Endodermal cell (in vitro differentiated cells): Measurements from ENCODE around the gene PBOV1. TPM values are rescaled to one million over a fixed set of nuclear protein-coding genes. Genes with fewer than 3 reads are reported as not detected.

ENCODE experiments used
- DNase-seq: peaks from one replicate; pipeline ENCODE4 v3.0.0-alpha.2; 2017
- H3K27ac ChIP-seq: 2 replicates; pipeline ENCODE4 v1.5.1; 2013; ENCODE audit warnings: mild to moderate bottlenecking, low read depth, low read length, moderate library complexity
- H3K27me3 ChIP-seq: 2 replicates; pipeline ENCODE4 v1.6.1; 2013; ENCODE audit warnings: mild to moderate bottlenecking, low read length, moderate library complexity; ENCODE audit not compliant: insufficient read depth, control insufficient read depth, poor library complexity, severe bottlenecking
- H3K36me3 ChIP-seq: 2 replicates; pipeline ENCODE4 v1.7.0; 2013; ENCODE audit warnings: mild to moderate bottlenecking, low read length, moderate library complexity; ENCODE audit not compliant: control insufficient read depth, insufficient read depth
- H3K4me1 ChIP-seq: one replicate; pipeline ENCODE4 v1.7.0; 2013; ENCODE audit warnings: low read length; ENCODE audit not compliant: control insufficient read depth, insufficient read depth
- H3K4me3 ChIP-seq: 2 replicates; pipeline ENCODE4 v1.5.1; 2013; ENCODE audit warnings: mild to moderate bottlenecking, low read length, moderate library complexity
- H3K9ac ChIP-seq: 2 replicates; pipeline ENCODE4 v1.6.1; 2013; ENCODE audit warnings: mild to moderate bottlenecking, low read length, moderate library complexity; ENCODE audit not compliant: poor library complexity, severe bottlenecking; ENCODE audit errors: extremely low read depth
- H3K9me3 ChIP-seq: 2 replicates; pipeline ENCODE4 v1.6.1; 2013; ENCODE audit warnings: mild to moderate bottlenecking, low read length, moderate library complexity; ENCODE audit not compliant: control insufficient read depth
- H3K27ac Mint-ChIP-seq: 2 replicates; pipeline ENCODE4 v1.8.0; 2020; ENCODE audit warnings: mixed read lengths
- H3K27me3 Mint-ChIP-seq: 2 replicates; pipeline ENCODE4 v1.8.0; 2021; ENCODE audit warnings: mild to moderate bottlenecking, mixed read lengths; ENCODE audit not compliant: insufficient read depth
- H3K36me3 Mint-ChIP-seq: 2 replicates; pipeline ENCODE4 v1.8.0; 2020; ENCODE audit warnings: low read depth, mixed read lengths
- H3K4me1 Mint-ChIP-seq: 2 replicates; pipeline ENCODE4 v1.8.0; 2020; ENCODE audit warnings: mixed read lengths
- H3K4me3 Mint-ChIP-seq: 2 replicates; pipeline ENCODE4 v1.8.0; 2020; ENCODE audit warnings: mild to moderate bottlenecking, moderate library complexity, mixed read lengths
- H3K9me3 Mint-ChIP-seq: 2 replicates; pipeline ENCODE4 v1.8.0; 2020; ENCODE audit warnings: mild to moderate bottlenecking, mixed read lengths
- WGBS, 2 experiments: methylation state at CpG; one replicate each; pipeline versions ENCODE4 v1.1.5 to v1.1.7; 2013; ENCODE audit warnings: missing lambda C conversion rate in 2 of 2, mixed read lengths in 1 of 2; ENCODE audit not compliant: insufficient coverage in 1 of 2, insufficient read length in 1 of 2; 5-methylcytosine and 5-hydroxymethylcytosine counted together
- total RNA-seq, 2 donors: library from RNA; stranded (reverse); fragmentation: NEBNext Ultra II Directional in 1 of 2; extraction: Animal tissue kit (Norgen Biotek cat#: 25700) in 1 of 2; gene quantifications; 2 replicates in 1 of 2; 3 replicates in 1 of 2; pipeline ENCODE4 v1.2.1, GENCODE V29; 2021
- TF ChIP-seq, protein P1 (sequence below): fragments of 200-600 bp; sonication (generic); conservative IDR thresholded peaks from 2 replicates; pipeline ENCODE4 v1.5.0; 2021; ENCODE audit warnings: antibody characterized with exemption, mild to moderate bottlenecking

The PBOV1 gene
- total RNA-seq, 2 donors from 2014 or later: not detected

DNA sequence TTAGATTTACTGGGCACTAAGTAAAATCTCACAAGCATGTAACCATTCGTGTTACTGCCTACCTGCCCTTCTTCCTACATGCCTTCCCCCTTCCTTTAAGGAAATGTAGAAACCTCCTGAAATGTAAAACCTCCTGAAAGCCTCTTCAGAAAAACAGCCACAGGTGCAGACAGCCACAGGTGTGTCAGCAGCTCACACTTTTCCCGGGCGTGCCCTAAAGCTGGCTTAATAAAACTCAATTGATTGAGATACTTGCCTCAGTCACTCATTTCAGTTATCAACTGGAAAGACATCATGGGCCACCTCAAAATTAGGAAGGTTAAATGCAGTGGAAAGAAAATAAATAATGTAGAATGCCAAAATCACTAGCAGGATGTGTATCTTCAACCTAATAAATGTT, 23.1 kb upstream of the PBOV1 start:
- Mint-ChIP-seq H3K27me3 (no peaks in the 10 kb centered on the region), H3K9me3 (no peaks in the 10 kb centered on the region), H3K36me3 (peaks cover 5% of the 10 kb centered on the region), H3K4me1 (peaks cover 33% of the 10 kb centered on the region), H3K4me3 (no peak overlapping the region), H3K27ac (peak overlapping the region; percentile 57)
- peaks cover 4% of the 10 kb centered on the region for H3K9me3 ChIP-seq
- TF ChIP-seq, protein P1, sequence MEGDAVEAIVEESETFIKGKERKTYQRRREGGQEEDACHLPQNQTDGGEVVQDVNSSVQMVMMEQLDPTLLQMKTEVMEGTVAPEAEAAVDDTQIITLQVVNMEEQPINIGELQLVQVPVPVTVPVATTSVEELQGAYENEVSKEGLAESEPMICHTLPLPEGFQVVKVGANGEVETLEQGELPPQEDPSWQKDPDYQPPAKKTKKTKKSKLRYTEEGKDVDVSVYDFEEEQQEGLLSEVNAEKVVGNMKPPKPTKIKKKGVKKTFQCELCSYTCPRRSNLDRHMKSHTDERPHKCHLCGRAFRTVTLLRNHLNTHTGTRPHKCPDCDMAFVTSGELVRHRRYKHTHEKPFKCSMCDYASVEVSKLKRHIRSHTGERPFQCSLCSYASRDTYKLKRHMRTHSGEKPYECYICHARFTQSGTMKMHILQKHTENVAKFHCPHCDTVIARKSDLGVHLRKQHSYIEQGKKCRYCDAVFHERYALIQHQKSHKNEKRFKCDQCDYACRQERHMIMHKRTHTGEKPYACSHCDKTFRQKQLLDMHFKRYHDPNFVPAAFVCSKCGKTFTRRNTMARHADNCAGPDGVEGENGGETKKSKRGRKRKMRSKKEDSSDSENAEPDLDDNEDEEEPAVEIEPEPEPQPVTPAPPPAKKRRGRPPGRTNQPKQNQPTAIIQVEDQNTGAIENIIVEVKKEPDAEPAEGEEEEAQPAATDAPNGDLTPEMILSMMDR: no peak
- no peak overlapping the region for H3K4me3 ChIP-seq
- no peaks in the 10 kb centered on the region for H3K27me3 ChIP-seq
- H3K27ac ChIP-seq: no peak overlapping the region
- H3K9ac ChIP-seq: peak overlapping the region; percentile 58
- peaks cover 28% of the 10 kb centered on the region for H3K4me1 ChIP-seq
- DNase-seq: no peak
- WGBS, 2 experiments: 58 to 86% methylated on average over 2 to 3 of the region's 3 CpGs
- H3K36me3 ChIP-seq: peaks cover 27% of the 10 kb centered on the region

- peaks cover 33% of the 10 kb centered on the region for H3K4me1 Mint-ChIP-seq
- no peaks in the 10 kb centered on the region for H3K27me3 ChIP-seq
- TF ChIP-seq, protein P1: no peak
- no peak overlapping the region for H3K27ac ChIP-seq
- H3K9me3 ChIP-seq: peaks cover 4% of the 10 kb centered on the region
- no peaks in the 10 kb centered on the region for H3K27me3 Mint-ChIP-seq
- peak overlapping the region; percentile 88 for H3K27ac Mint-ChIP-seq
- H3K4me1 ChIP-seq: peaks cover 28% of the 10 kb centered on the region
- H3K4me3 ChIP-seq: peak overlapping the region; percentile 46
- H3K9ac ChIP-seq: peak overlapping the region; percentile 58
- peaks cover 3% of the 10 kb centered on the region for H3K36me3 Mint-ChIP-seq
- no peaks in the 10 kb centered on the region for H3K9me3 Mint-ChIP-seq
- DNase-seq: no peak
- WGBS, 2 experiments: 72 to 75% methylated on average over 8 to 13 of the region's 13 CpGs
- H3K36me3 ChIP-seq: peaks cover 27% of the 10 kb centered on the region
- H3K4me3 Mint-ChIP-seq: no peak overlapping the region
Measured at GRCh38 chr6:138240476-138241245, 22.4 kb upstream of the PBOV1 start.

DNA sequence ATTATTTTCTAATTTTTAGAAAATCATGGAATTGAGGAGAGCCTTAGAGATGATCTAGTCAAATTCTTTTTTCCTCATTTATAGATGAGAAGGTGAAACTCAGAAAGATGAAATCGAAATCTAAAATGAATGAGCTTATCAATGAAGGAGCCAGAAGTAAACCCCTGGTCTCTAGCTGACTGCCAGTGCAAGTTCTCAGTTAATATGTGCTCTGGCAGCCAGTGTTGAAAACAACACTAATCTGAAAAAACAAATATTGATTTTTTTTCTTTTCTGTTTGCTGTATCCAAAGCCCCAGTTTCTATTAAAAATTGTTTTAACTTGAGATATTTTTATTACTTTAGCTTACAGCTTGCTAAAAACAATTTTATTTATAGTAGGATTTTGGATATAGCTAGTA, 21.5 kb upstream of the PBOV1 start:
- WGBS, 2 experiments: 100% methylated on average over 1 of the region's 1 CpG
- no peak overlapping the region for H3K4me3 ChIP-seq
- TF ChIP-seq, protein P1: no peak
- peaks cover 3% of the 10 kb centered on the region for H3K36me3 Mint-ChIP-seq
- no peaks in the 10 kb centered on the region for H3K27me3 Mint-ChIP-seq
- no peaks in the 10 kb centered on the region for H3K9me3 Mint-ChIP-seq
- no peak overlapping the region for H3K27ac ChIP-seq
- H3K27me3 ChIP-seq: no peaks in the 10 kb centered on the region
- H3K9me3 ChIP-seq: peaks cover 4% of the 10 kb centered on the region
- H3K4me3 Mint-ChIP-seq: no peak overlapping the region
- no peak for DNase-seq
- H3K27ac Mint-ChIP-seq: no peak overlapping the region
- peaks cover 33% of the 10 kb centered on the region for H3K4me1 Mint-ChIP-seq
- H3K9ac ChIP-seq: no peak overlapping the region
- H3K36me3 ChIP-seq: peaks cover 27% of the 10 kb centered on the region
- H3K4me1 ChIP-seq: peaks cover 28% of the 10 kb centered on the region
